Activated T-helper 1 cell treated with anti-CD3 and anti-CD28 coated beads, Interleukin-2, amount 50 U/mL, for 16 hours (primary cell): ENCODE results near the gene ARMS2.

ENCODE experiments used
- DNase-seq, 2 donors: peaks; one replicate each; pipeline ENCODE4 v3.0.0-alpha.2; 2020; ENCODE audit warnings: low read depth in 1 of 2, low spot score in 1 of 2

ARMS2 gene

DNA sequence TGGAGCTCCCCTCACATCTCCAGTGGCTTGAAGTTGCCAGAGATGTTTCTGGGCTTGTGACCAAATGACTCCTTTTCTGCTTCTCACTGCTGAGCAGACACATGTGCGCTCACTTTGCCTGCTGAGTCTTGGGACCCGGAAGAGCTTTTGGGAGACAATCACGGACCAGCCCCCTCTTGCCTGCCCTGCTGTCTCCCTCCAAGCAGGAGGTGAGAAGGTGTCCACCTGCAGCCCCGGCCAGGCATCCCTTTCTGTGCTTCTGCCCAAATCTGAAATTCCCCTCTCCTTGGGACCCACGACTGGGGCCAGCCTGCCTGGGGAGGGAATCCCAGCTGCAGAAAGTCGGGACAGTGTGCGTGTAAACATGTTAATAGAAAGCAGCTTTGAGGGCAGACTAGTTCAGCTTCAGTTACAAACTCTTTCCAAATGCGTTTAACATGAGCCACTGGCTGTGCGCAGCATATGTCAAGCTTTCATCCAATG lies 38.6 kb downstream of the ARMS2 start:
- no peak for DNase-seq

DNA sequence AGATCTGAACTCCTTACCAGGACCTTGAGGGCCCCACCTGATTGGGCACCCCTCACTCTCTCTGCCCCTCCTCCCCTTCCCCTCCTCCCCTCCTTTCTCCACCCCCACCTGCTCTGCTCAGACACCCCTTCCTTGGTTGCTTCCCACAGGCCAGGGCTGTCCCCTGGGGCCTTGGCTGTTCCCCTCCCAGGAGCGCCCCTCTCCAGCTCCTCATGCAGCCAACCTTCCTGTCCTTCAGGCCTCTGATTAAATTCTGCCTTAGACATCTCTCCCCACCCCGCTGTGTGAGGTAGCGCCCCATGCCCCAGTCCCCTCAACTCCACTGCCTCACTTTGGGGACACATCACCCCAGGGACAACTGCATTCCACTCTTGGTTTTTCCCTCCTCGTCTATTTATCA lies 39.3 kb downstream of the ARMS2 start:
- no peak for DNase-seq

DNA sequence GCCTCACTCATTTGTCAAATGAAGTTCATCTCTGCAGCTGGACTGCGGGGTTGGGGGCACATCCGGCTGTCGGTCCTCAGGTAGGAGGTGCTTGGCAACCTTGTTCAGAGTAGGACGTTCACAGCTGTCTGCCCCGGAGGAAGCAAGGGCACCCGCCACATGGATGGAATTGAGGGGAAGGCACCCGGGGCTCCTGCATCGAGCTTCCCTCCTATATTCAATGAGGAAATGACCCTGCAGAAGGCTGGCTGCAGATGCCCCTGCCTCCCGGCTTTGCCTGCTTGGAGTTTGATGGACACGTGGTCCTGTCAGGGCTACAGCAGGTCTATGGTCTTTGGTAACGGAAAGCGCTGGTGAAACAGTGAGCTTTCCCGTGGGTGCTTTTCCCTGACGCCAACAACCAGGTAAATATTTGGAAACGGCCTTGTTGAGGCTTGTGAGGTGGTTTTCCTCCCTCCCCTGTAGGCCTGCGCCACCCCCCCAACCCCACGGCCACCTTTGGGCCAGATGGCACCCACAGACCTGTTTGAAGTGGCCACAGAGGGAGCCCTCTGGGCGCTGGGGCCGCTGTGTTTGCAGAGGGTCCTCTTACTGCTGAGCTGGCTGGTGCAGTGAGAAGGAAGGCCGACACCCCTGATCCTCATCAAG lies 39.8 kb downstream of the ARMS2 start:
- DNase-seq, result no peak

DNA sequence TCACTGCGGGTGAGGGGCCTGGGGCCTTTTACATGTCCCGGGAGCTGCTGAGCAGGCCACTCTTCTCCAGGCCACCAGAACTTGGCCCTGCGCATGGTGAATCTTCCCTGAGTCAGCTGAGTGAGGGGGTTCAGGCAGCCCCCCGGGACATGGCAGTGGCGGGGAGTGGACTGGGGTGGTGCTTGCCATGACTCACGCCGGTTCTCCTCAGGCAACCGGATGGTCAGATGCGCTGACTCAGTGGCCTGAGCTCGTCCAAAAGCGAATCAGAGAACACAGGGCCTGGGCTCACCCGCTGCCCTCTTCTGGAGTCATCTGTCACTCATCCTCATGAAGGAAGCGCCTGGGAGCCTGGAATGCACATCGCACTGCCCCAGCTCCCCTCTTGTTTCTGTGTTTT lies 40.4 kb downstream of the ARMS2 start:
- no peak for DNase-seq

DNA sequence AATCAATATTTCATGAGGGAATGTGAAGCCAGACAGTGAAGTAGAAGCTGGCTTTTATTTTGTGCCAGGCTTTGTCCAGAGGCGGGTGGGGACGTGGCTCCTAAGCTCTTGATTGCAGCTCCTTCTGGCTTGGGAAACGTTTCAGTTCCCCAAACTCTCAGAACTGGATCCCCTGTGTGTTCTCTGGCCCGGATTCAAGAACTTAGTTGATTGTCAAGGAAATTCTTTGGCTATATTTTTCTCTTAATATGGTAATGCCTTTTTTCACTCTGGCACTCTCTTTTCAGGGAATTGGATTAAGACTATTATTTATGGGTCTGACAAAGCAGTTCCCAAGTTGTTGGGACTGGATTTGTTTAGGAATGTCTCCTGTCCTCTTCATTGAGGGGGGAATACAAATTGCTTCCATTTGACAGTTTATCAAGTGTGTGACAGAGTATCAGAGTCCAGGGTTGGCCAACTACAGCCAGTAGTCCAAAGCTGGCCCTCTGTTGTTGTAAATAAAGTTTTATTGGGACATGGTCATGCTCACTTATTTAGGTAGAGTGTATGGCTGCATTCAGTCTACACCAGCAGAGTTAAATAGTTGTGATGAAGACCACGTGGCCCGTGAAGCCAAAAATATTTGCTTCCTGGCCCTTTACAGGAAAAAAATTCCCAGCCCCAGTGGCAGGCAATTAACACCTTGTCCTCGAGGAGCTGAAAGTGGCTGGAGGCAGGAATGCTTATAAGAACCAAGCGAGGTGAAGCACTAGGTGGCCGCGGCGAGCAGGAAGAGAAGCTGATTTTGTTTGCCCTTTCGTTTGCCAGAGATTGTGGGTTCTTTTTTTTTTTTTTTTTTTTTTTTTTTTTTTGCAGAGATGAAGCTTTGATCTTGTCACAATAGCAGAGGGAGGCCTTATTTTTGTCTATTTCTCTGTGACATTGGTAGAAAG lies 41.2 kb downstream of the ARMS2 start:
- no peak for DNase-seq

DNA sequence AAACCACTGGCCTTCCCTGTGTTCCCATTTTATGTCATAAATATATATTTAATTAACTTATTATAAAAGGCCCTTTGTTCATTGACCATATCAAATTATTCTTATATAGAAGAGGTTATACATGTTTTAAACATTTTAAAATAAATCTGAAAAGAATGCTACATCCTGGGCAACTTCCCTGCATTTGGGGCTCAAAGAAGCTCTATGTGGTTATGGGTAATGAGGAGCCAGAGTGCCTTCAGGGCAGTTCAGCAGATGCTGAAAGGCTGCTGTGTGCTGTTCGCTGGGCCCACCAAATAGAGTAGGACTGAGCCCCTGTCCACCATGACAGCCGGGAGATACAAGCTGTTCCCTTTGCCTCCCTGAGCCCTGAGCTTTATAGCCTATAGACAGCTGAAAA lies 42.8 kb downstream of the ARMS2 start:
- DNase-seq, result no peak

DNA sequence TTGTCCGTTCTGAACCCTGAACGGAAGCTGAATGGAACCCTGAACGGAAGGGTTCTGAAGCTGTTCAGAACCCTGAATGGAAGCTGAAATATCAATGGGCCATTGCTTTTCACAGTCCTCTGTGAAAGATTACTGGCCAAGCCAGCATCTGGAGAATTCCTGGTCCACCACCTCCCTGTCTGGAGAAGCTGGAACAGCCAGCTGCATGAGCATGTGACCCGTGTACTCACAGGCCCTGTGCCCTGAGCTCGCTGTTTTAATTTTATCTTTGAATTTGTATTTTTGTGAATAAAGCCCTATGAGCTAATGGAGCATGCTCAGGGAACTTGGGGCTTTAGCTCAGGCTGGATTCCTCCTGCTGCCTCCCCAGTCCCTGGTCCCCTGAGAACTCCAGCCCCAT lies 44.1 kb downstream of the ARMS2 start:
- no peak for DNase-seq

DNA sequence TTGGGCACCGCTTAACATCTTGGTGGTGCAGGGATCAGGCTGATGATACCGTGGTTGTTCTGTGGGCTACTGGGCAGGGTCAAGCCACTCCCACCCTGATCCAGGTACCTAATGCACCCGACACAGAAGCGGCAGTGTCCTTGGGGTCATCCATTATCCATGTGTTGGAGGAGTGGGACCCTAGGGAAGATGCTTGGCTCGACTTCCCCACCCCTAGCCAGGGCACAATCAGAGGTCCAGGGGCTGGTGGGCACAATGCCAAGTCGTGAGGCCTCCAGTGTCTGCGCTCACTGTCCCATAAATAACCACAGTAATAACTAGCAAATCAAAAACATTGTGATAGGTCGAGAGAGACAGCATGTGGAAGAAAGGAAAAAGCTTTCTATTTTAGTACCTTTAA lies 44.6 kb downstream of the ARMS2 start:
- DNase-seq, result no peak

DNA sequence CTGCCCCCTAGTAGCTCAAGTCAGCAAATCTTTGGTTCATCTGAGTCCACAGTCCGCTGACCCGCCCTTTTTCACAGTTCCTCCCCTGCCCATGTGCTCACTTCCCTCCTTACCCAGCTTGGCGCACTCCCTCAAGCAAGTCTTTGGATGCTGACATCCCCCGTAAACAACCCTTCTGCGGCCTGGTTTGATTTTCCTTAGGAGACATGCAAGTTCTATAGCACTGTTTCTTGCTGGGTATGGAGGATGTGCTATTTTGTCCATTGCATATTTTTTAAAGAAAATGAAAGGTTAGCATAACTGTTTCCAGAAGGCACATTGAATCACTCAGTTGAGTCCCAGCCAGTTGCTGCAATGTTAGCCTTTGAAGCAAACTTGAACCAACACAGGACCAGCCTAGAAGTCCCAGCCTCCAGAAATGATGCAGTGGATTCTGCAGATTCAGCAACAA lies 45.1 kb downstream of the ARMS2 start:
- DNase-seq, result no peak

DNA sequence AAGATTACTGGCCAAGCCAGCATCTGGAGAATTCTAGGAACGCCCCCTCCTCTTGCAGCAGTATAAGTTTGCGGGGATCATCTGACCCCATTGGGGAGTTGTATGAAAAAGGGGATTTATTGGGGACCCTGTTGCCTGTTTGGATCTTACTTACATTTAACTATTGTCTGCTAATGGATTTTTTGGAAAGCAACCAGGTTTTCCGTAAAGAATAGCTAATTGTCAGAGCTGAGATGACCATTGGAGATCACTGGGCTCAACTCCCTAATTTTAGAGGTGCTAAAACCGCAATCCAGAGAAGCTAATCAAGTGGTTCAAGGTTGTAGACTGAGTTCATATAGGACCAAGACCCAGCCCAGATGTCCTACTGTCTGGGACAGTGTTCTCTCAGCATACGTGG lies 45.7 kb downstream of the ARMS2 start:
- DNase-seq, result no peak

DNA sequence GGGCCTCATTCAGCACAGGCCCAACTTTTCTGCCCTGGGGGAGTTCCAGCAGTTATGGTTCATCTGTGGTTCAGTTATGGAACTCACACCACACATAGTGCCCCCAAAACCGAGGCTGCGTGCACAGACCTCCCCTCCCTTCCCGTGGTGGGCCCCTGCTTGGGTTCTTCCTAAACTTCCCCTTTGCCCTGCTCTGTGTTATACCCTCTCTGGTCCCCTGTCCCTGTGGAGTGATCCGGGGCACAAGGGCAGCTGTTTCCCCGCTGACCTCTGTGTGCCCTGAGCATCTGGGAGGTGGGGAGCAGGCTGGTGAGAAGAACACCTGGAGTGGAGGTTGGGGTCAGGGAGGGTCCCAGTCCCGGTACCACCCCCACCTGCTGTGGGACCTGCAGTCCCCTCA lies 46.3 kb downstream of the ARMS2 start:
- no peak for DNase-seq

DNA sequence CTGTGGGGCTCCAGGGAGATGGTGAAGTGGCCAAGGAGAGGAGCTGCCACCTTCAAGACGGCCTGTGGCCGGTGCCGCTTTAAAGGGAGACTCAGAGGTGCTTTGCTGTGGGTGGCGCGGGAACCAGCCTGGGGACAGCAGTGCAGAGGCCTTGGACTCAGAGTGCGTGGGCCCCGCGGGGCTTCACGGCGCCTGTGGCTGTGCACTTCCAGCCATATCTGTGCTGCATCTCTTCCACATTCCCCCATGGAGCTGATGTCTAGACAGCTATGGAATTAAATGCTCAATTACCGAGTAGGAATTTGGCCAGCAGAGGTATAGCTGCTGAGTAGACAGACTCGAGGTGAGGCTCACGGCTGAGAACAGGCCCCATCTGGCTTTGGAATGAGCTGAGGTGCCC lies 48.6 kb downstream of the ARMS2 start:
- no peak for DNase-seq

DNA sequence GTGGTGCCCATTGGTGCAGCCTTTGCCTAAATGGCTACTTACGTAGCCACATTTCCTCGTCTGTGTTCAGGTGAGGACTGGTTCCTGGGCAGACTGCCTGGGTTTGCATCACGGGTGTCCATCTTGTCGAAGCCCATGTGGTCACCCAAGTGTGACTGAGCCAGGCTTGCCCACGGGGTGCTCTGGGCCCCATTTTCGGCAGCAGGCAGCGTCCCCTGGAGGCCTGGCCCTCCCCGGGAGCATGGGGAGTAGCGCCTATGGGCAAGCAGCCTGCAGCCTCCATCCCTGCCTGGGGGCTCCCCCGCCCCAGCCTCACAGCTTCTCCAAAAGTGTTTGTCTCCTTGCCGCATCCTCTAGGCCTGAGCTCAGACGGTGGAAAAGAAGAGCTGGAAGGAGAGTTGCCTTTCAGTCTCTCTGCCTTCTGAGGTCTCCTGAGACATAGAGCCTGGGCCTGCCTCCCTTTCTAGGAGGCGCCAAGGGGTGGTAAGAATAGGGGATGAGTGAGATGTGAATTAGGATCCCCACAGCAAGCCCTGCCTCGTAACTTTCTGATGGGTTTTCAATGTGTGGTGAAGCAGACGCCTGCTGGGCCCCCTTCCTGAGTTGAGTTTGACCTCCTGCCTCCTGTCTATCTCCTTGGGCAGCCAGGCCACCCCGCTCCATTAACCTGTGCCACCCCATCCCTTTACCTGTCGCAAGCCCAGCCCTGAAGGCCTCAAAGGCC lies 49.6 kb downstream of the ARMS2 start:
- DNase-seq, result no peak

DNA sequence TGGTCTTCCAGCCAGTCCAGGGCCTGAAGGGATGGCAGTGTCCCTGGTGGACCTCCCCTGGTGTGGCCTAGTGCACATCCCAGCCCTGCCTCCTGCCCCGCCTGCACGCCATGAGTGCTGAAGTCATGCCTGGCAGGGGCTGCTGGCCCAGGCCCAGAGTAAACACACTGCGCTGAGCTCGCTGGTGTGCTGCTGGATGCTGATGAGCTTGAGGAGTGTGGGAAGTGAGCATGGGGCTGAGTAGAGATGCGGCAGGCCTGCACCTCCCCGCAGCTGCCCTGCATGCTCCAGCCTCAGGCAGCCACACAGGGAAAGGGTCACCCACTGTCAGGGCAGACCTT lies 50.1 kb downstream of the ARMS2 start:
- DNase-seq, result no peak

DNA sequence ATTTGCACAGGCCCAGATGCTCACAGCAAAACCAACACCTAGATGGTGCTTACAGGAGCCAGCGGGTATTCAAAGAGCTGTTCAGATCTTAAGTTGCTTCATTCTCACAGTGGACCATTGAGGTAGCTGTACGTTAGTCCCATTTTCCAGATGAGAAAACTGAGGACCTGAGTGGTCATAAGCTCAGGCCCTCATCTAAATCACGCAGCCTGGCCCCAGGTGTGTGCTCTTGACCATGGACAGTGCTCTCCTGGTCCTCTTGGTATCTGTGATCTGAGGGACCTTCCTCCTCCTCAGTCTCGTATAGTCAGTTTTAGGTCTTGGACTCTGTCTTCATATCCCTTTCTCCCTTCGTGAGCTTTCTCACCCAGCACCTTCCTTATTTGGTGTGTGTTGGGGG lies 50.6 kb downstream of the ARMS2 start:
- no peak for DNase-seq

DNA sequence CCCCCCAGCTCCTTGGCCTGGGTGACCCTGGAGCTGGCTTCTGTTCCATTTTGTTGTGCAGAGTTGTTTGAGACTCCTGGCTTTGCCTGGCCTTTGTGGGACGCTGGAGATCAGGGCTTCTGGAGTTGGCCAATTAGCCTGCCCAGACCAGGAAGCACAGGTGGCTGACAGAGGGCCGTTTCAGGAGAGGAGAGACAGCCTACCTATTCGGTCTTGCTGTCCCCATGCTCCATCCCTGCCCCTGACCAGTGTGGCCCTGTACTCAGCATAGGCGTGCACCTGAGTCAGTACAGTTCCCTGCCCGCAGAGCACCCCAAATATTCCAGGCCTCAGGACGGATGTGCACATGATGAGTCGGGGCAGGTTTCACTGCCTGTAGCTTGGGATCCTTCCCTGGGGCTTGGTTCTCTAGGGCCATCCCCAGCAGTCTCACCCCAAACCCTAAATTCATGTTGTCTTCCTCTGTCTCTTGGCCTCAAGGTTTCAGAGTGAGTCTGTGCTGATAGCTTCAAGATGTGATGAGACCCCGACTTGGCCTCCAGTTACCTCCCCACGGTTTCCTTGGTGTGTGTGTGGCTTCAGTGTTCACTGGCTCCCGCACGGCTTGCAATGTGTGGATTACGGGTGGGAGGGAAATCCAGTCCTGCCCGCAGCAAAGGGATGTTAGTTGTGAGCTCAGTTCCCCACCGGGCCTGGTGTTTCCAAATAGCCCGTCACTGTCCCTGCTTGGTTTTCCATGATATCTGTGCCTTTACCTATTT lies 51.6 kb downstream of the ARMS2 start:
- DNase-seq, result no peak
